ENCODE results near the gene ABCC12.

Gene ABCC12

GRCh38 chr16:48125888-48126287, 29.9 kb downstream of the ABCC12 start:
- no peak for DNase-seq (ENCODE audit: low read depth)
- no peak for TF ChIP-seq CTCF (IDR thresholded peaks at IDR 0.05; ENCODE audit: insufficient read depth, low read depth, low read length, missing control alignments)
- no peak overlapping the region for H3K4me3 ChIP-seq (ENCODE audit: low read length)

GRCh38 chr16:48124266-48124665, 31.5 kb downstream of the ABCC12 start:
- no peak overlapping the region for H3K4me3 ChIP-seq (ENCODE audit: low read length)
- TF ChIP-seq CTCF (IDR thresholded peaks at IDR 0.05; ENCODE audit: insufficient read depth, low read depth, low read length, missing control alignments): no peak
- DNase-seq (ENCODE audit: low read depth): no peak

- TF ChIP-seq CTCF (IDR thresholded peaks at IDR 0.05; ENCODE audit: insufficient read depth, low read depth, low read length, missing control alignments): no peak
- DNase-seq (ENCODE audit: low read depth): peak; percentile 99
- no peak overlapping the region for H3K4me3 ChIP-seq (ENCODE audit: low read length)
These were observed 32.5 kb downstream of the ABCC12 start for GRCh38 chr16:48123104-48123788.

GRCh38 chr16:48121276-48121675, 34.5 kb downstream of the ABCC12 start:
- no peak for TF ChIP-seq CTCF (IDR thresholded peaks at IDR 0.05; ENCODE audit: insufficient read depth, low read depth, low read length, missing control alignments)
- H3K4me3 ChIP-seq (ENCODE audit: low read length): no peak overlapping the region
- no peak for DNase-seq (ENCODE audit: low read depth)

GRCh38 chr16:48118841-48119240, 37.0 kb downstream of the ABCC12 start:
- no peak for DNase-seq (ENCODE audit: low read depth)
- H3K4me3 ChIP-seq (ENCODE audit: low read length): no peak overlapping the region
- TF ChIP-seq CTCF (IDR thresholded peaks at IDR 0.05; ENCODE audit: insufficient read depth, low read depth, low read length, missing control alignments): no peak

- no peak overlapping the region for H3K4me3 ChIP-seq (ENCODE audit: low read length)
- TF ChIP-seq CTCF (IDR thresholded peaks at IDR 0.05; ENCODE audit: insufficient read depth, low read depth, low read length, missing control alignments): peak; percentile 62
- DNase-seq (ENCODE audit: low read depth): peak; percentile 38
These were observed 38.3 kb downstream of the ABCC12 start for GRCh38 chr16:48117217-48118105.
